Raji (cell line): ENCODE results near the gene MMP15.

Experiments
- POLR2A ChIP-seq: IDR thresholded peaks from 2 replicates; pipeline ENCODE4 v1.6.1; 2011; ENCODE audit warnings: low read depth, low read length, control low read depth; ENCODE audit not compliant: insufficient read depth

Gene MMP15

DNA sequence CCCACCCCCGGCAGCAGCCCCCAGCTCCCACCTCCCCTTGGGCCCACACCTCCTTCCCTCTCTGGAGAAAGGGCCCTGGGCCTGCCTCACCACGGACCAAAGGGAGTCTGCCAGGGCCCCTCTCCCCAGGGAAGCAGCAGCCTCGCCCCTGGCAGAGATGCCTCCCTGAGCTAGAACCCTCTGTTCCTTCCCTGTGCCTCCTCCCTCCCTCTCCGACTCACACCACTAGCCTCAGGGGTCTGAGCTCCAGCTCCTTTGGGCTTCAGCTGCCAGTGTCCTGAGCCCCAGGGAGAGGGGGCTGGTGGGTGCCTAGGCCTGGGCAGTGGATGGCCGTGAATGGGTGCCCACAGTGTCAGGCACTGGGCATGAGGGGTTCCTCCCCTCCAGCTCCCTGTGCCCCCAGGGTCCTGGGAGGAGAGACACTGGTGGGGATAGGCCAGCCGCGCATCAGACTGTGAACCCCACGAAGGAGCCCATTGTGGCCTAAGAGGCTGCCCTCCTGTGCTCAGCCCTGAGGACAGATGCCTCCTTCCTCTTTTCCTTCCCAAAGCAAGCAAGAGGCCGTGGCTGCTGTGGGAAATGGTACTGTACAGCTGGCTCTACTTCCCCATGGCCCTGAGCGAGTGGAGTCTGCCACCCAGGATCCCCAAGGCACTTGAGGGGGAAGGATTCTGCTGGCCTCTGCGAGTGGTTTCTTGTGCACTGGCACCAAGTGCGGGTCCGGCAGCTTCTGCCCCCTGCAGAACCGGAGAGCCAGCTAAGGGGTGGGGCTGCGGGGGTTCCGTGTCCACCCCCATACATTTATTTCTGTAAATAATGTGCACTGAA is 20.7 kb downstream of the MMP15 start:
- TF ChIP-seq POLR2A, result no peak

DNA sequence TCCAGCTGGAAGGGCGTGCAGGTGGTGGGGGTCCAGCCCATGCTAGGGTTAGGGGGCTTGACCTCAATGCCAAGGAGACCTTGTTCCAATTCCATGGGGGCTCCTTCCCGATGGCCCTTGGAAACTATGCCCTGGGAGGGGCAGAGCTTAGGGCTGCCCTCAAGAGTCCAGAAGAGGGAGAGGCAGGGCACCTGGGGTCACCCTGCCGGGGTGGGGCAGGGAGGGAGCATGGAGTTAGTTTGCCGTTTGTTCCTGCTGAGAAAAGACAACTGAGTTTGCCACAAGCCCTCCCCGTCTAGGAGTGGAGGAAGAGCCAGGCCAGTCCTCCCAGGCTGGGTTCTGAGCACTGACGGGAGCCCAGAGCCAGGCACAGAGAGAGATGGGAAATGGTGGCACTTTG is 21.4 kb downstream of the MMP15 start:
- TF ChIP-seq POLR2A, result no peak

DNA sequence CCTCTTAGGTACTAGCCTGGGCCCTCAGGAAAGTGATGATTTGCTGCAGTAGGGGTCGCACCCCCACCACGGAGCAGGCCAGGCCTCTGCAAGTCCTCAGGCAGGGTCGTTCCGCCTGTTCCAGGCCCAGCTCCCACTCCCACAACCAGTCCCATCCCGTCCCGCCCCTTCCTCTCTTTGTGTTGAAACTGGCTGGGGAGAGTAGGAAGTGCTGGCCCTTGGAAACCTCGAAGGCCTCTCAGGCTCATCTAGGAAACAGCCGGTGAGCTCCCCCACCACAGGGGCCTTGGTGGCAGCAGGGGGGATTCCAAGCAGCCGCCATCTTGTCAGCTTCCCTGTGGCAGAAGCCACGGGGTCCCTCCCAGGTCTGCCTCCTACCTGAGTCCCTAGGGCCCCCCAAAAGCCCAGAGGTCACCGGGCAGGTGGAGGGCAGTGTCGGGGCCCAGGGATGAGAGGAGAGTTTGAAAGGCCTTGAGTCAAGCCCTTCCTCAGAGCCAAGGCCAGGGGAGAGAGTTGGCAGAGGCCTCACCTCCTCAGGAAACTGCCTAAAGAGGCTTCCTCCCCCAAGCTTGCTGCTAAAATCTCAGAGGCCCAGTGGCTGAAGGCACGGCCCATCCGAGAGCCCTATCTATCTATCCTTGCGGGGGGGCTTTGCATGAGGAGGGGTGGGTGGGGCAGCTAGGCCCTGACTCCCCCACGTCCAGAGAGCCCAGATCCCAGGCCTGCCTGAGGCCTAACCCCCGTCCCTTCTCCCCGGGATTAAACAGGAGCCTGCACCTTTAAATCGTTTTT is 22.2 kb downstream of the MMP15 start:
- TF ChIP-seq POLR2A, result no peak

DNA sequence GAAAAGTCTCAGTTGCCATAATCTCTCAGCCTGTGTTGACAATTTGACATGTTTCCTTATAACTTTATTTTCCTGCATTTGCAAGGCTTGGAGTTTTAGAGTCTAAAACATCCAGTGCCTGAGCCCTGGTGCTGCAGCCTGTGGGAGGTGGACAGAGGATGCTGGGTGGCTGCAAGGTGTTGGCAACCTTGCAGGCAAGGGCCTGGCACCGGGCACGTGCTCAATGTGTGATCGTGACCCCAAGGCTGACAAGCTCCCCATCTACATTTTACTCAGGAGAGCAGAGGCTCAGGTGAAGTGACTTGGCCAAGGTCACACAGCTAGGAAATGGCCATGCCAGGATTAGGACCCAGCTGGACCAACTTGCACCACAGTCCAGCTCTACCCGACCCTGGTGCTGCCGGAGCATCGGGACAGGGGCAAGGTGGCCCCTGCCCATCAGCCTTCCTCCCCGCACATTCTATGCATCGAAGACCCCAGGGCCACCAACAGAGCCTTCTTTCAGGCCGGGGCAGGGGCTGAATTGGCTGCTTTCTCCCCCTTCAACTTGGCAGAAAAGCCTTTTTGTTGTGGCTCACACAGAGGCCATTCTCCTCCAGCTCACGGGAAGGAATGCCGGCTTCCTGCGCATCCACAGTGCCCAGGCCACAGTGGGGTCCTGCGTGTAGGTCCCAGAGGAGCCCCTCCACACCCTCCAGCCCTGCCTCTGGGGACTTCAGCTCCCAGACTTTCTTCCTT is 23.1 kb downstream of the MMP15 start:
- TF ChIP-seq POLR2A, result no peak

DNA sequence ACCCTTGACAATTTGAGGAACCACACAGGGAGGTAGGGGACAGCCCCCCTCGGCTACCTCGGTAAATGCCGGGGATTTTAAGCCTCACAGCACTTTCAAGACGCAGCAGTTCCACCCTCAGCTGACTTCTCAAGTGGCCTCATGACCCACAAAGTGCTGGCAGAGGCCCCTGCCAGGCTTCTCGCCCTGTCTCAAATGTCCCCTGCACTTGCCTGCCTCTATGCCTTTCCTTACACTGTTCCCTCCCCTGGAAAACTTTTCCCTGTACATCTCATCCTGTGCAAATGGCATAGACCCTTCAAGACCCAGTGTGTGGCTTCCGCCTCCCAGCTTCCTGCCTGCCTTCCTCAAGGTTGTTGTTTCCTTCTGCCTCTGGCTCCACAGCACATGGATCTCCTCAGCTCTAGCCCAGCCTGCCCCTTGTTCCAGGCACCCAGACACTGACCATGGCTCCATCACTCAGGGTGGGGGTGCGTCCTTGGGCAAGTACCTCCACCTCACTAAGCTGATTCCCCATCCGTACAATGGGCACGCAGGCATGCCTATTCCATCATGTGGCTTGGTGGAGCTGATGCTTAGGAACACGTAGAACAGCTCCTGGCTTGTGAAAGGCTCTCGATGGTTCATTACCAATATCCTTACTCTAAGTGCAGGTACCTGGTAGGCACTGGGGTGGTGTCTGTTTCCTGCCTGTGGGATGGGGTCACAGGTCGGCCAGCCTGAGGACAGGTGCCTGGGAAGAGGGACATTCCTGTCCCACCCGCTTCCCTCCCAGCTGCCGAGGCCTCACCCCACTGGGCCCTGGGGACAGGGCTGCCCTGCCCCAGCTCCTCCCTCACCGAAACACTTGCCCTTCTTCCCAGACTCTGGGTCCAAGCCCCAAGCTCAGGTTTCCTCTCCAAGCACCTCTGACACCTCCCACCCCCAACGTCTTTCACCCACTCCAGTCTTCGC is 24.0 kb downstream of the MMP15 start:
- no peak for TF ChIP-seq POLR2A

DNA sequence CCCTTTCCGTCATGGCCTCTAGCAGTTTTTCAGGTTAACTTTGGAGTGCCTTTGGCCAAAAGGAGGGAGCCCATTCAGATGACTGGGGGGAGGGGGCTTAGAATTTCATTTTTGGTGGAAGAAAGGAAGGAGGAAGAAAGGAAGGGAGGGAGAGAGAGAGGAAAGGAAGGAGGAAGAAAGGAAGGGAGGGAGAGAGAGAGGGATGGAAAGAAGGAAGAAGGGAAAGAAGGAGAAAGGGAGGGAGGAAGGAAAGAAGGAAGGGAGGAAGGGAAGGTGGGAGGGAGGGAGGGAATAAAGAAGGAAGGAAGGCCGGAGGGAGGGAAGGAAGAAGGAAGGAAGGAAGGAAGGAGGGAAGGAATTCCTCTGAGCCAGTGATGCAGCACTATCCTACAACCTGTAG is 25.7 kb downstream of the MMP15 start:
- no peak for TF ChIP-seq POLR2A

DNA sequence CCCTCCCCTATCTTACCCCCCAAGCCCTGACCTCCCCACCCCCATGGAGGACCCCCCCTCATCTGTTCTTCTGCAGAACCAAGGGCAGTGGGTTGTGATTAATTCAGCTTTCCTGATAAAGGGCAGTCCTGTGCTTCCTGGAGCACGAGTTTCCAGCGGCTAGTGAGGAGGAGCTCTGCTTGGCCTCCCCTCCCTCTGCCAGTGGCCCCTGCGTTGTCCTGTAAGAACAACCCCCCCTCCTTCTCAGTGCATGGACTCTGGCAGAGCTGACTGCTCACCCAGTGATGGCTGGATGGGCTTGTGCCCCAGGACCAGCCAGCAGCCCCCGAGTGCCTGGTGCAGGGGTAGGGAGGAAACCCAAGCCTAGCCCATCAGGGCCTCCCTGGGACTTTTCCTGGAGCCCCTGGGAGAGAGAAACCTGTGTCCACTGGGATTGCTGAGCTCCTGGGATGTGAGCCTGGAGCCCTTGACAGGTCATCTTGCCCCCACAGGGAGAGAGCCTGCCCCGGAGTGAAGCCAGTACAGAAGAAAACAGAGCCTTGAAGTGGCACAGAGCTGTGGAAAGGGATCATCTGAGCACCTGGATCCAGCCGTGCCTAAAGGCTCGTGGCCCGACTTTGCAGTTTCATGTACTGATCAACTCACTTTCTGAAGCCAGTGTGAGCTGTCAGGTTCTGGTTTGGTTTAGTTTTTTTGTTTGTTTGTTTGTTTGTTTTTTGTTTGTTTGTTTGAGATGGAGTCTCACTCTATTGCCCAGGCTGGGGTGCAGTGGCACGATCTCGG is 26.5 kb downstream of the MMP15 start:
- TF ChIP-seq POLR2A, result no peak

DNA sequence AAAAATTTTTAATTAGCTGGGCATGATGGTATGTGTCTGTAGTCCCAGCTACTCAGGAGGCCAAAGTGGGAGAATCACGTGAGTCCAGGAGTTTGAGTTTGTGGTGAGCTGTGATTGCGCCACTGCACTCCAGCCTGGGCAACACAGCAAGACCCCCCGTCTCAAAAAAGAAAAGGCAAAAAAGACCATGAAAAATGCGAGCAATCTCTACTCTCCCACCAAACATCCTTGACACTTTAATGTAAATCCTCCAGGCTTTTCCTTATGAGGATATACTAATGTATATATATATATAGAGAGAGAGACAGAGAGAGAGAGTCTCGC is 28.1 kb downstream of the MMP15 start:
- TF ChIP-seq POLR2A, result no peak

DNA sequence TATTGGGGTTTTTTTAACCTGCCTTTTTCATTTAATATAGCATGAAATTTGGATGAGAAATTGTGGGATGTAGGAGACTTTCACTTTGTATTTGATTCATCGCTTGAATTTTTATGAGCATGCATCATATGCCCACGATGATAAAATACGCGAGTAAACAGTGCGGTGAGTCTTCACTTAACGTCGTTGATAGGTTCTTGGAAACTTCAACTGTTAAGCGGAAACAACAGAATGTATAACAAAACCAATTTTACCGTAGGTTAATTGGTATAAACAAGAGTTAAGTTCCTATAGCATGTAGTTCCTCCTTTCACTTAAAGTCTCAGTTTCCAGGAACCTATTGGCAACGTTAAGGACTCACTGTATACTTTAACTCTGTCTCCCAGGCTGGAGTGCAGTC is 28.7 kb downstream of the MMP15 start:
- TF ChIP-seq POLR2A, result no peak

DNA sequence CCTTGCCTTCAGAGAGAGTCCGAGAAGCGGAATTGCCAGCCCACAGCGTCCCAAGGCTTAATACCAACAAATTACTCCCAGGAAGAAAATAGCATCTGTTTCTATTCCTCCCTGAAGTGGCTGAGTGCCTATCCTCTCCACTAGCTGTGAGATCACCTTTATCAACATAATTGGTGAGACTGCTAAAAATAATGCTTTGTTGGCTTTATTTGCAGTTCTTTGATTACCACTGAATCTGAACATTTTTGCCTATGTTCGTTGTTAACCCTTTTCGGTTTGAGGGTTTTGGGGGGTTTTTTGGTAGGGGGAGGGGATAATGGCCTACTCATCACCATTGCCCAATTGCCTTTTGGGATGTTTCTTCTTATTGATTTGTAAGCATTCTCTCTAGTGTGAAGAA is 31.0 kb downstream of the MMP15 start:
- TF ChIP-seq POLR2A, result no peak

DNA sequence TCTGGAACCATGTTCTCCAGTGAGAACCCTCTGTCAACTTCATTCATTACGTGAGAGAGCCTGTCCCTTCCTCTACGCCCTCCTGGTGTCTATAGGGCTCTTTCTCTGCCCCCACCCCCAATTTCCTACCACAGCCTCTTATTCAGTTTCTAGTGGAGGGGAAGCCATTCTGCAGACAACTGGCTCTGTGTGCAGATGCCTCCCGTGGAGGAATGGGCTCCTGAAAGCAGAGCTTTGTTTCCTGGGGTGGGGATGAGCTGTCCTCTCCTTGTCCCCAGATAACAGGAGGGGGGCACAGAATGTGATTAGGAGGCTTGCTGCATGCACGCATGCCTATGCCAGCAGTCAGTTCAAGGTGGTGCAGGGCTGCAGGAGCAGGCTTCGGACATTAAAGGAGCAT is 31.6 kb downstream of the MMP15 start:
- no peak for TF ChIP-seq POLR2A

DNA sequence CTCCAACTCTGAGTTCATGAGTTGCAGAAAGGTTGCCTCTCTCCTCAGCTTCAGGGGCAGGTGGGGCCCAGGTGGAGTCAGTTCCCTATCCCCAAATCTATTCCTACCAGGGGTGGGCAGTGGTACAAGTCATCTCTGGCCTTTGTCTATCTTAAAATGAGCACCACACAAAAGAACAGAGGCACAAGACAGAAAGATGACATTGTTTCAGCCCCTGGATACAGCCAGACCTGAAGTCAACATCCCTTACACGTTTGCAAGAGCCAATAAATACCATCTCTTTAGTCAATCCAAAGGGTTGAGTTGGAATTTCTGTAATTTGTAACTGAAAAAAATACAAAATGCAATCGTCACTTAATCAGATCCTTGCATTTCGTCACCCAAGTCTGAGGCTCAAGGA is 32.2 kb downstream of the MMP15 start:
- no peak for TF ChIP-seq POLR2A

DNA sequence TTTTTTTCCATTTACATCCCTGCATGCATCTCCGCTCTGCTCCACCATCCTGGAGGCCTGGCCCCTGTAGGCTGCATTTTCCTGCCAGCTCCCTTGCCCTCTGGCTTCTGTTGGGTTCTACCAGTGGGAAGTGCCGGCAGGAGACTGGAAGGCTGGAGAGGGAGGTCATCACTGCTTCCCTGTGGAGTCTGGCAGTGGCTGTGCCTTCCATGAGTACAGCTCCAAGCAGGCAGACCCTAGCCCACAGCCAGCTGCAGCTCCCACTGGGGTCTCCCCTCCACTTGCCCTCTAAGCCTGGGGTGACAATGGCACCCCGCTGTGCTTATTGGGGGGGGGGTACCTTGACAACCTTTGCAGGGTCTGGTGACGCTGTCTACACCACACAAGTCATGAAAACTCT is 37.3 kb downstream of the MMP15 start:
- TF ChIP-seq POLR2A, result no peak
